K562 (cell line): ENCODE results near the gene ERBB4. TPM values are rescaled to one million over a fixed set of nuclear protein-coding genes. Genes with fewer than 3 reads are reported as not detected.
A peak's percentile ranks its signal among the peaks of the same experiment; 100 is the strongest.

Experiments
- ATAC-seq: fragments of 200-7000 bp; cut with Tn5 transposase; 3 replicates; pipeline ENCODE4 v1.9.1; 2020; ENCODE audit warnings: moderate library complexity
- BruUV-seq: library from RNA; stranded (reverse); fragments of 400-500 nt; replicated peaks from 2 replicates; lab custom pipeline; 2021; lab: Mats Ljungman, UMichigan
- CTCF ChIA-PET: fragments of 300-600 bp; formaldehyde crosslinking; extraction: SDS; loops from one replicate; lab custom pipeline; 2021; ENCODE audit warnings: low intra/inter-chr PET ratio; lab: Yijun Ruan, JAX
- POLR2A ChIA-PET: fragments of 300-600, 350-650 bp; sonication (Branson Sonifier 250); formaldehyde crosslinking; extraction: SDS; loops from one replicate; lab custom pipeline; 2021; ENCODE audit warnings: antibody characterized with exemption, inconsistent platforms; lab: Yijun Ruan, JAX
- DNase-seq, 4 experiments: peaks; one replicate each; pipeline versions ENCODE4 v3.0.0 to v3.0.0-alpha.2; 2011 to 2018; ENCODE audit warnings: low spot score in 3 of 4, mixed read lengths in 3 of 4; ENCODE audit errors: extremely low read depth in 1 of 4
- FAIRE-seq: peaks from 2 replicates; lab custom pipeline; 2011; peaks lifted over from hg19 to GRCh38; lab: Jason Lieb, UNC
- H2AFZ ChIP-seq: 2 replicates; pipeline ENCODE4 v1.6.0; 2011; ENCODE audit warnings: low read depth, low read length, control low read depth, inconsistent platforms
- H3K27ac ChIP-seq: fragments of 200-600 bp; 3 replicates; pipeline ENCODE4 v1.8.0; 2011; ENCODE audit warnings: low read depth, mild to moderate bottlenecking, control low read depth, inconsistent platforms, low read length, moderate library complexity, mixed read lengths; ENCODE audit errors: extremely low read depth
- H3K27me3 ChIP-seq, 2 experiments: fragments of 300-600 bp in 1 of 2; 2 replicates in 1 of 2; 3 replicates in 1 of 2; pipeline versions ENCODE4 v1.6.0 to v1.8.0; 2011; ENCODE audit warnings: inconsistent platforms in 2 of 2, low read length in 2 of 2, mild to moderate bottlenecking in 1 of 2, mixed read lengths in 1 of 2, moderate library complexity in 1 of 2; ENCODE audit not compliant: control insufficient read depth in 2 of 2, insufficient read depth in 2 of 2
- H3K36me3 ChIP-seq: fragments of 300-600 bp; 3 replicates; pipeline ENCODE4 v1.8.0; 2011; ENCODE audit warnings: mild to moderate bottlenecking, low read length, inconsistent platforms; ENCODE audit not compliant: control insufficient read depth, insufficient read depth
- H3K4me1 ChIP-seq, 2 experiments: fragments of 200-600 bp in 1 of 2; replicated peaks in 1 of 2; 2 replicates in 1 of 2; 3 replicates in 1 of 2; pipeline versions ENCODE4 v1.5.1 to v1.8.0; 2011; ENCODE audit warnings: inconsistent platforms in 2 of 2, low read length in 2 of 2, mild to moderate bottlenecking in 1 of 2, mixed read lengths in 1 of 2, moderate library complexity in 1 of 2; ENCODE audit not compliant: control insufficient read depth in 2 of 2, insufficient read depth in 2 of 2
- H3K4me2 ChIP-seq: 2 replicates; pipeline ENCODE4 v1.6.1; 2011; ENCODE audit warnings: low read length, control low read depth, inconsistent platforms, mixed read lengths; ENCODE audit not compliant: insufficient read depth
- H3K4me3 ChIP-seq: fragments of 200-600 bp; sonication (generic), shearing (Covaris generic); 2 replicates; pipeline ENCODE4 v1.5.1; 2016; ENCODE audit warnings: control low read depth, inconsistent platforms
- H3K79me2 ChIP-seq: fragments of 200-600 bp; 3 replicates; pipeline ENCODE4 v1.8.0; 2011; ENCODE audit warnings: low read length, inconsistent platforms; ENCODE audit not compliant: control insufficient read depth, insufficient read depth
- H3K9ac ChIP-seq, 2 experiments: 2 replicates each; pipeline versions ENCODE4 v1.6.0 to v1.6.1; 2011; ENCODE audit warnings: low read depth in 2 of 2, low read length in 2 of 2, control low read depth in 1 of 2, inconsistent platforms in 1 of 2, mild to moderate bottlenecking in 1 of 2, mixed read lengths in 1 of 2; ENCODE audit not compliant: insufficient read depth in 1 of 2
- H3K9me1 ChIP-seq: one replicate; pipeline ENCODE4 v1.6.0; 2011; ENCODE audit warnings: inconsistent platforms, mild to moderate bottlenecking, low read length, moderate library complexity; ENCODE audit not compliant: control insufficient read depth, insufficient read depth
- H3K9me3 ChIP-seq: replicated peaks from 2 replicates; pipeline ENCODE4 v1.5.1; 2011; ENCODE audit warnings: low read depth, low read length, inconsistent platforms; ENCODE audit not compliant: control insufficient read depth, insufficient read depth
- H4K20me1 ChIP-seq: replicated peaks from 2 replicates; pipeline ENCODE4 v1.6.1; 2011; ENCODE audit warnings: low read length, inconsistent platforms, mixed read lengths; ENCODE audit not compliant: control insufficient read depth, insufficient read depth
- BDP1 ChIP-seq: IDR thresholded peaks from 3 replicates; pipeline ENCODE4 v1.6.1; 2011; ENCODE audit not compliant: insufficient read length, insufficient read depth
- CC2D1A ChIP-seq: fragments of 450-650 bp; IDR thresholded peaks from 2 replicates; pipeline ENCODE4 v1.6.1; 2017; ENCODE audit warnings: mild to moderate bottlenecking
- CEBPB ChIP-seq: fragments of 450-650 bp; IDR thresholded peaks from 2 replicates; pipeline ENCODE4 v1.6.1; 2016; ENCODE audit warnings: missing genetic modification characterization, missing compliant biosample characterization
- CEBPG ChIP-seq, 3 experiments: fragments of 200-800 bp in 1 of 3; sonication (Bioruptor generic) in 1 of 3; sonication (generic) in 1 of 3; formaldehyde crosslinking in 1 of 3; IDR thresholded peaks in 2 of 3; conservative IDR thresholded peaks in 1 of 3; 2 replicates each; pipeline versions ENCODE4 v1.6.1 to v1.8.0; 2016 to 2022; ENCODE audit warnings: missing compliant biosample characterization in 2 of 3, missing genetic modification characterization in 2 of 3, mild to moderate bottlenecking in 1 of 3, missing genetic modification reagents in 1 of 3
- E2F1 ChIP-seq: sonication (generic); formaldehyde crosslinking; IDR thresholded peaks from 2 replicates; pipeline ENCODE4 v1.8.1; 2023; ENCODE audit warnings: mild to moderate bottlenecking, missing genetic modification reagents, moderate library complexity
- FOXP1 ChIP-seq: sonication (generic); formaldehyde crosslinking; IDR thresholded peaks from 2 replicates; pipeline ENCODE4 v1.8.0; 2022; ENCODE audit warnings: mild to moderate bottlenecking, missing genetic modification reagents
- MCM7 ChIP-seq, 2 experiments: fragments of 450-650 bp; IDR thresholded peaks; 2 replicates each; pipeline ENCODE4 v1.6.1; 2016 to 2018
- WGBS: fragments of 100-300 bp; shearing (Covaris generic); methylation state at CpG from one replicate; pipeline ENCODE4 v1.1.6; 2016; ENCODE audit warnings: low coverage, mixed read lengths; ENCODE audit not compliant: insufficient coverage; ENCODE audit errors: missing lambda C conversion rate; 5-methylcytosine and 5-hydroxymethylcytosine counted together
- in situ Hi-C: fragments of 300-500 bp; cut with MboI; formaldehyde crosslinking; loops from 4 replicates; pipeline ENCODE4 v1.15.0; 2018; ENCODE audit warnings: inconsistent platforms, mixed read lengths
- intact Hi-C: fragments of 100-400 bp; cut with micrococcal nuclease; formaldehyde crosslinking; loops from 2 replicates; pipeline ENCODE4 v1.14.2; 2022
- polyA plus RNA-seq, 8 experiments: library from polyadenylated mRNA; depleted of rRNA in 4 of 8; stranded (reverse) in 5 of 8; unstranded in 3 of 8; fragments of >200 nt; fragmentation: Nextera tagmentation in 2 of 8; fragmentation: Illumina TruSeq in 1 of 8; extraction: Ambion mirVana in 2 of 8; extraction: Trizol in 1 of 8; gene quantifications; 2 replicates each; pipeline versions ENCODE4 v1.2.1 to v1.2.3, GENCODE V29; 2011 to 2014; ENCODE audit warnings: inconsistent platforms in 1 of 8, missing spikeins in 1 of 8
- total RNA-seq, 7 experiments: library from RNA; depleted of rRNA in 6 of 7; stranded (reverse); fragments of >200 nt in 6 of 7; fragmentation: Illumina TruSeq in 2 of 7; extraction: Trizol in 2 of 7; gene quantifications; 2 replicates each; pipeline versions ENCODE4 v1.2.1 to v1.2.3, GENCODE V29; 2011 to 2021; ENCODE audit warnings: low replicate concordance in 1 of 7

The ERBB4 gene
- total and polyA plus RNA-seq, 9 of the 15 experiments (the other 6 are each of a cell fraction or from before 2014, with no cell fraction given), result not detected

GRCh38 chr2:211967234-211967633, 571.4 kb downstream of the ERBB4 start:
- TF ChIP-seq MCM7 (IDR thresholded peaks at IDR 0.05) (no peak), BDP1 (no peak), FOXP1 (CRISPR knock-in tag) (no peak), CC2D1A (no peak), E2F1 (no peak), CEBPG (CRISPR knock-in tag; IDR thresholded peaks at IDR 0.05) (no peak), CEBPG (tag; conservative IDR thresholded peaks at IDR 0.05 in 1 of 2, IDR thresholded peaks at IDR 0.05 in 1 of 2) (peak in 1 of 2 experiments; percentile 43; a peak in 1 of 4 replicates), CEBPB (0 out of 2 replicates have a peak, but pooled peaks have one; percentile 15)
- 0% methylated on average over 1 of the region's 1 CpG for WGBS
- Histone ChIP-seq H2AFZ (no peak overlapping the region), H3K9me1 (no peaks in the 10 kb centered on the region), H3K36me3 (no peaks in the 10 kb centered on the region), H3K27me3 (no peaks in the 10 kb centered on the region), H3K4me1 (no peaks in the 10 kb centered on the region), H3K9me3 (no peaks in the 10 kb centered on the region), H3K4me3 (no peak overlapping the region), H3K27ac (no peak overlapping the region), H4K20me1 (no peaks in the 10 kb centered on the region), H3K9ac (no peak overlapping the region), H3K4me2 (no peak overlapping the region), H3K79me2 (no peaks in the 10 kb centered on the region)
- intact Hi-C loops, result no loop called here
- POLR2A ChIA-PET, result no interaction called here
- CTCF ChIA-PET, result no interaction called here
- DNase-seq (no peak), FAIRE-seq (no peak), ATAC-seq (no peak)
- no TSS peak for BruUV-seq
- in situ Hi-C loops, result no loop called here
